RWPE2 (cell line): Measurements from ENCODE around the gene SST.

Experiments used
- ATAC-seq: fragments of 200-7000 bp; cut with Tn5 transposase; 3 replicates; pipeline ENCODE4 v1.9.1; 2021; ENCODE audit warnings: low read depth
- DNase-seq: peaks from one replicate; pipeline ENCODE4 v3.0.0-alpha.2; 2020; ENCODE audit warnings: low spot score
- H3K27ac ChIP-seq: fragments of 450-650 bp; 2 replicates; pipeline ENCODE4 v1.5.1; 2017; ENCODE audit warnings: mild to moderate bottlenecking; ENCODE audit not compliant: poor library complexity, severe bottlenecking
- H3K27me3 ChIP-seq: fragments of 250-450 bp; sonication (Bioruptor Pico); 2 replicates; pipeline ENCODE4 v1.5.1; 2021; ENCODE audit warnings: mild to moderate bottlenecking, moderate library complexity; ENCODE audit not compliant: insufficient read depth, poor library complexity, severe bottlenecking
- H3K36me3 ChIP-seq: fragments of 250-450 bp; sonication (Bioruptor Pico); 2 replicates; pipeline ENCODE4 v1.5.1; 2020; ENCODE audit warnings: low read depth, mild to moderate bottlenecking, moderate library complexity
- H3K4me1 ChIP-seq: fragments of 250-450 bp; sonication (Bioruptor Pico); 2 replicates; pipeline ENCODE4 v1.5.1; 2021; ENCODE audit warnings: mild to moderate bottlenecking, moderate library complexity; ENCODE audit not compliant: insufficient read depth, poor library complexity, severe bottlenecking
- H3K4me3 ChIP-seq: fragments of 250-450 bp; sonication (Bioruptor Pico); 2 replicates; pipeline ENCODE4 v1.5.1; 2021; ENCODE audit warnings: mild to moderate bottlenecking, moderate library complexity; ENCODE audit not compliant: severe bottlenecking
- H3K9me3 ChIP-seq: fragments of 250-450 bp; sonication (Bioruptor Pico); 2 replicates; pipeline ENCODE4 v1.5.1; 2021; ENCODE audit warnings: mild to moderate bottlenecking, moderate library complexity; ENCODE audit not compliant: severe bottlenecking
- TF ChIP-seq, protein P1 (sequence below): fragments of 450-650 bp; IDR thresholded peaks from one replicate; pipeline ENCODE4 v1.5.1; 2017; ENCODE audit warnings: mild to moderate bottlenecking, moderate library complexity; ENCODE audit not compliant: poor library complexity, severe bottlenecking

SST gene

DNA sequence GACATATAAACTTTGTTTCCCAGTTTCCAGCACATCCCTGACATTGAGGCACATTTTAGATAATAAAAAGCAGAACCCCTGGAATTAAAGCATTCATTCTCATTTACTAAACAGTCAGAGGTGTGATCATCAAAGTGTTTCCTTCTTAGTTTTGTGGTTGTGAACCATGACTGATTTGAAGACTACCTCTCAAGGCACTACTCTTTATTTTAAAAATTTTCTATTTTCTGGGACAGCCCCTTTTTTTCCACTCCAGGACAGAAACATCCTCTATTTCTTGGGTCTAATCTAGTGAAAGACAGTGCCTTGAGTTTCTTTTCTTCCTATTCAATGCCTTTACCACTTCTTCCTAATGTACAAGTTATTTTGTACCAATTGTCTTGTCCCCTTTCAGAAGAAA is 5.2 kb downstream of the SST start:
- Histone ChIP-seq H3K36me3 (no peaks in the 10 kb centered on the region), H3K27me3 (peaks cover 20% of the 10 kb centered on the region), H3K4me1 (no peaks in the 10 kb centered on the region), H3K27ac (no peak overlapping the region), H3K9me3 (no peaks in the 10 kb centered on the region), H3K4me3 (no peak overlapping the region)
- TF ChIP-seq, protein P1, sequence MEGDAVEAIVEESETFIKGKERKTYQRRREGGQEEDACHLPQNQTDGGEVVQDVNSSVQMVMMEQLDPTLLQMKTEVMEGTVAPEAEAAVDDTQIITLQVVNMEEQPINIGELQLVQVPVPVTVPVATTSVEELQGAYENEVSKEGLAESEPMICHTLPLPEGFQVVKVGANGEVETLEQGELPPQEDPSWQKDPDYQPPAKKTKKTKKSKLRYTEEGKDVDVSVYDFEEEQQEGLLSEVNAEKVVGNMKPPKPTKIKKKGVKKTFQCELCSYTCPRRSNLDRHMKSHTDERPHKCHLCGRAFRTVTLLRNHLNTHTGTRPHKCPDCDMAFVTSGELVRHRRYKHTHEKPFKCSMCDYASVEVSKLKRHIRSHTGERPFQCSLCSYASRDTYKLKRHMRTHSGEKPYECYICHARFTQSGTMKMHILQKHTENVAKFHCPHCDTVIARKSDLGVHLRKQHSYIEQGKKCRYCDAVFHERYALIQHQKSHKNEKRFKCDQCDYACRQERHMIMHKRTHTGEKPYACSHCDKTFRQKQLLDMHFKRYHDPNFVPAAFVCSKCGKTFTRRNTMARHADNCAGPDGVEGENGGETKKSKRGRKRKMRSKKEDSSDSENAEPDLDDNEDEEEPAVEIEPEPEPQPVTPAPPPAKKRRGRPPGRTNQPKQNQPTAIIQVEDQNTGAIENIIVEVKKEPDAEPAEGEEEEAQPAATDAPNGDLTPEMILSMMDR = no peak
- ATAC-seq (no peak), DNase-seq (no peak)

DNA sequence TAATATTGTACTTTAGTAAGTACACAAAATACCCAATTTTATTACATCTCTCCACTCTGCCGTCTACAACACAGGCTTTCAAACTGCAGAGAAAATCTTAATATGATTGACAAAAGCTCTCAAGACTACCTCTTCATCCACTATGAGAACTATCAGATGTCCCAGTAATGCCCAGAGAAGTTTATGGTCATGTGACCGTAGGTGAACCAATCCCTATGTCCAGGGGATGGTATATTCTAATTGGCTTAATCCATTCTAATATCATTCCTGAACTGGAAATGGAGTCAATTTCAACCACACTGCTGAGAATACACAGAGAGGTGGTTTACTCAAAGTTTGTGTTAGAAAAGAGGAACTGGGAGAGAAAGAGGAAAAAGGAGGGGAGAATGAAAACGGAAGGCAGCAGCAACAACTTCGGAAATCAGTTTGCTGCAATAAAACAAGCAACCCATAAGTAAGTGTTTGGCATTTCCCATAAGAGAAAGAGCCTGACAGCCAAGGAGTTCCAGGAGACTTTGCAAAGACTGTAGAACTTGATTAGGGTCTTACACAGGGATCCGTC is 7.3 kb downstream of the SST start:
- TF ChIP-seq, protein P1 = no peak
- DNase-seq = no peak
- no peak overlapping the region for H3K4me3 ChIP-seq
- no peak overlapping the region for H3K27ac ChIP-seq
- peaks cover 3% of the 10 kb centered on the region for H3K27me3 ChIP-seq
- H3K36me3 ChIP-seq = no peaks in the 10 kb centered on the region
- no peaks in the 10 kb centered on the region for H3K9me3 ChIP-seq
- ATAC-seq = no peak
- H3K4me1 ChIP-seq = no peaks in the 10 kb centered on the region

DNA sequence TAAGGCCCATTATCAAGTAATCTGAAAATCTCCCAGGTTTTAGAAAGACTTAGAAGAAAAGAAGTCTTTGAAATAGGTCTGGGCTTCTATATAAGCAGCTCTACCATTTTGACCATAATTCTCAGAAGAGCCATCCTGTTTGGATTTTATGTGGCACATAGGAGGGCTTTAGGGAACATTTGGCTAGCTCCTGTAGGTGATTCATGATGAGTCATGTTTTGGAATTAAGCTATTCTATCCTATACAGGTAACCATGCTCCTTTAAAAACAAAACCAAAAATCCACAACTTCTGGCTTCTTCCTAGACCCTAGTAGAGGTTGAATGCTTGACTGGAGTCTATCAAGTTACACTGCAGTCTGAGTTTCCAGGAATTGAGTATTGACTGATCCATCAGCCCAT is 8.9 kb downstream of the SST start:
- DNase-seq (no peak), ATAC-seq (peak; percentile 59)
- Histone ChIP-seq H3K4me3 (no peak overlapping the region), H3K9me3 (no peaks in the 10 kb centered on the region), H3K27ac (no peak overlapping the region), H3K4me1 (no peaks in the 10 kb centered on the region), H3K27me3 (no peaks in the 10 kb centered on the region), H3K36me3 (no peaks in the 10 kb centered on the region)
- TF ChIP-seq, protein P1 = no peak

DNA sequence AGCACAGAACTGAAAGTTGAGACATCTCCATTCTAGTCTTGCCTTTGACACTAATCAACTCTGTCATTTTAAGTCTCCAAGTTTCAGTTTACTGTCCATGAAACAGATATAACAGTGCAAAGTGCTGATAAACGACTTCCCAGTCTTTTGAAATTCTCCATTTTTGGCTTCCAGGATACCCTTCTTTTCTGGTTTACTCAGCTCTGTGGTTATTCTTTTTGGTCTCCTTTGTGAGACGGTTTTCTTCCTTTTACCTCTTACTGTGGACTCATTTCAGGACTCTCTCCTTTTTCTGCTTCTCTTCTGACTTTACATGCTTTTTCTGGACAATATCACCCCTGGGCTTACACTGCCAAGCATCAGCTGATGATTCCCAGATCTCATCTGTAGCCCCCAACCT is 18.9 kb downstream of the SST start:
- ATAC-seq (no peak), DNase-seq (no peak)
- Histone ChIP-seq H3K9me3 (no peaks in the 10 kb centered on the region), H3K36me3 (no peaks in the 10 kb centered on the region), H3K27me3 (peaks cover 8% of the 10 kb centered on the region), H3K4me3 (no peak overlapping the region), H3K27ac (no peak overlapping the region), H3K4me1 (no peaks in the 10 kb centered on the region)
- TF ChIP-seq, protein P1 = no peak

DNA sequence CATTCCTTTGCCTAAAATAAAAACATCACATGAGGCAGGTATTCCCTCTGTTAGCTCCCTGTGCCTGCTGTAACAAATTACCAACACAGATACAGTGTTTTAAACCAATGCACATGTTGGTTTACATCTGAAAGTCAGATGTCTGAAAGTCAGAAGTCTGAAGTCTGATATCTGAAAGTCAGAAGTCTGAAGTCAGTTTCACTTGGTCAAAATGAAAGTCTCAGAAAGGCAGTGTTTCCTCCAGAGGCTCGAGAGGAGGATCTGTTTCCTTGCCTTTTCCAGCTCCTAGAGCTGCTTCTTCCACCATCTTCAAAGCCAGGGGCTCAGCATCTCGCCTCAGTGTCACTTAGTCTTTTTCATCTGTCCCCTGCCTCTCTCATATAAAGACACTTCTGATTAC is 22.0 kb downstream of the SST start:
- no peak for DNase-seq
- ATAC-seq = no peak
- Histone ChIP-seq H3K27me3 (peaks cover 8% of the 10 kb centered on the region), H3K9me3 (no peaks in the 10 kb centered on the region), H3K4me1 (no peaks in the 10 kb centered on the region), H3K4me3 (no peak overlapping the region), H3K27ac (no peak overlapping the region), H3K36me3 (no peaks in the 10 kb centered on the region)
- TF ChIP-seq, protein P1 = no peak
